ENCODE data around the gene TRIM71. TPM values are rescaled to one million over a fixed set of nuclear protein-coding genes. Genes with fewer than 3 reads are reported as not detected.
A peak's percentile ranks its signal among the peaks of the same experiment; 100 is the strongest.
"Not testable (repeated sequence)": the region's sequence is repeated elsewhere in the genome, so short reads cannot be mapped to it uniquely, and the experiment has no call there.

The TRIM71 gene
- polyA plus RNA-seq, 1 donor from 2014 or later = 4.0 TPM

GRCh38 chr3:32822609-32823498 is 5.1 kb downstream of the TRIM71 start:
- H3K27ac ChIP-seq (ENCODE audit: low read length) = no peak overlapping the region
- H3K27me3 ChIP-seq (ENCODE audit: insufficient read depth, low read depth, low read length) = peaks cover 44% of the 10 kb centered on the region
- no peak for TF ChIP-seq SMC3 (conservative IDR thresholded peaks at IDR 0.05; ENCODE audit: poor library complexity)
- H3F3A ChIP-seq (ENCODE audit: insufficient read depth, low read length, poor library complexity, severe bottlenecking) = no peaks in the 10 kb centered on the region
- no peaks in the 10 kb centered on the region for H3K36me3 ChIP-seq (ENCODE audit: insufficient read depth, low read length)
- H3K9me2 ChIP-seq (ENCODE audit: insufficient read depth, low read length) = no peaks in the 10 kb centered on the region
- no peak overlapping the region for H3K4me2 ChIP-seq (ENCODE audit: low read length)
- peak overlapping the region; percentile 97 for H3K4me3 ChIP-seq (ENCODE audit: low read length)
- H3K79me2 ChIP-seq (replicated peaks; ENCODE audit: insufficient read depth, low read length) = peaks cover 74% of the 10 kb centered on the region
- no peak overlapping the region for H3K9ac ChIP-seq (ENCODE audit: low read length)
- H2AFZ ChIP-seq (ENCODE audit: low read depth, low read length) = no peak overlapping the region
- peaks cover 38% of the 10 kb centered on the region for H4K20me1 ChIP-seq (ENCODE audit: insufficient read depth)
- no peaks in the 10 kb centered on the region for H3K9me3 ChIP-seq (ENCODE audit: low read length)

- H3K27ac ChIP-seq (ENCODE audit: low read length); H3K36me3 ChIP-seq (ENCODE audit: insufficient read depth, low read length); H3K4me3 ChIP-seq (ENCODE audit: low read length); H3K9me3 ChIP-seq (ENCODE audit: low read length); H3F3A ChIP-seq (ENCODE audit: insufficient read depth, low read length, poor library complexity, severe bottlenecking); H3K4me2 ChIP-seq (ENCODE audit: low read length); H2AFZ ChIP-seq (ENCODE audit: low read depth, low read length); H3K9ac ChIP-seq (ENCODE audit: low read length); H3K9me2 ChIP-seq (ENCODE audit: insufficient read depth, low read length): not testable (repeated sequence)
- peaks cover 79% of the 10 kb centered on the region for H3K79me2 ChIP-seq (replicated peaks; ENCODE audit: insufficient read depth, low read length)
- peaks cover 36% of the 10 kb centered on the region for H4K20me1 ChIP-seq (ENCODE audit: insufficient read depth)
- peaks cover 40% of the 10 kb centered on the region for H3K27me3 ChIP-seq (ENCODE audit: insufficient read depth, low read depth, low read length)
Measured at GRCh38 chr3:32823641-32824184, 5.9 kb downstream of the TRIM71 start.

GRCh38 chr3:32825601-32826375 is 8.0 kb downstream of the TRIM71 start:
- Histone ChIP-seq H3K9me2 (ENCODE audit: insufficient read depth, low read length) (no peaks in the 10 kb centered on the region), H3K79me2 (replicated peaks; ENCODE audit: insufficient read depth, low read length) (peaks cover 71% of the 10 kb centered on the region), H3K4me2 (ENCODE audit: low read length) (no peak overlapping the region), H3K36me3 (ENCODE audit: insufficient read depth, low read length) (no peaks in the 10 kb centered on the region), H2AFZ (ENCODE audit: low read depth, low read length) (no peak overlapping the region), H4K20me1 (ENCODE audit: insufficient read depth) (peaks cover 18% of the 10 kb centered on the region), H3K27ac (ENCODE audit: low read length) (no peak overlapping the region), H3K4me3 (ENCODE audit: low read length) (no peak overlapping the region), H3K9ac (ENCODE audit: low read length) (no peak overlapping the region), H3K27me3 (ENCODE audit: insufficient read depth, low read depth, low read length) (peaks cover 19% of the 10 kb centered on the region), H3K9me3 (ENCODE audit: low read length) (no peaks in the 10 kb centered on the region), H3F3A (ENCODE audit: insufficient read depth, low read length, poor library complexity, severe bottlenecking) (no peaks in the 10 kb centered on the region)
- TF ChIP-seq REST (IDR thresholded peaks at IDR 0.05; ENCODE audit: borderline replicate concordance) (no peak), POLR2AphosphoS5 (IDR thresholded peaks at IDR 0.05) (no peak), SMC3 (conservative IDR thresholded peaks at IDR 0.05; ENCODE audit: poor library complexity) (no peak), CTCF (IDR thresholded peaks at IDR 0.05; ENCODE audit: poor library complexity, severe bottlenecking) (no peak), RAD21 (conservative IDR thresholded peaks at IDR 0.05) (no peak)
